Measurements from ENCODE around the gene AGL. TPM values are rescaled to one million over a fixed set of nuclear protein-coding genes. Genes with fewer than 3 reads are reported as not detected.

Gene AGL
- polyA plus RNA-seq, 1 experiment = 7.2 TPM

GRCh38 chr1:99860703-99861102 lies 10.5 kb downstream of the AGL start:
- no peaks in the 10 kb centered on the region for H3K27me3 ChIP-seq (ENCODE audit: control insufficient read depth, insufficient read depth, low read length)
- no peak for TF ChIP-seq CTCF (IDR thresholded peaks at IDR 0.05; ENCODE audit: low read depth, low read length)
- H3K27ac ChIP-seq (ENCODE audit: low read depth, low read length) = no peak overlapping the region
- no peak for DNase-seq (ENCODE audit: low read depth, low spot score)
- no peak overlapping the region for H3K4me3 ChIP-seq (ENCODE audit: low read depth, low read length)
- no peaks in the 10 kb centered on the region; the same call in 1 of the 2 replicates for H3K9me3 ChIP-seq (ENCODE audit: control insufficient read depth, insufficient read depth, low read length)
- ChIA-PET POLR2A (no interaction called here), CTCF (no interaction called here)

GRCh38 chr1:99867682-99868081 lies 17.5 kb downstream of the AGL start:
- H3K27ac ChIP-seq (ENCODE audit: low read depth, low read length) = no peak overlapping the region
- CTCF ChIA-PET = no interaction called here
- DNase-seq (ENCODE audit: low read depth, low spot score) = no peak
- H3K27me3 ChIP-seq (ENCODE audit: control insufficient read depth, insufficient read depth, low read length) = no peaks in the 10 kb centered on the region
- POLR2A ChIA-PET = no interaction called here
- no peaks in the 10 kb centered on the region for H3K9me3 ChIP-seq (ENCODE audit: control insufficient read depth, insufficient read depth, low read length)
- no peak overlapping the region for H3K4me3 ChIP-seq (ENCODE audit: low read depth, low read length)
- TF ChIP-seq CTCF (IDR thresholded peaks at IDR 0.05; ENCODE audit: low read depth, low read length) = no peak

- Histone ChIP-seq H3K27ac (ENCODE audit: low read depth, low read length) (no peak overlapping the region), H3K4me3 (ENCODE audit: low read depth, low read length) (no peak overlapping the region), H3K9me3 (ENCODE audit: control insufficient read depth, insufficient read depth, low read length) (no peaks in the 10 kb centered on the region), H3K27me3 (ENCODE audit: control insufficient read depth, insufficient read depth, low read length) (no peaks in the 10 kb centered on the region)
- no peak for TF ChIP-seq CTCF (IDR thresholded peaks at IDR 0.05; ENCODE audit: low read depth, low read length)
- CTCF ChIA-PET = no interaction called here
- POLR2A ChIA-PET = no interaction called here
- DNase-seq (ENCODE audit: low read depth, low spot score) = no peak
Measured at GRCh38 chr1:99869304-99869703, 19.1 kb downstream of the AGL start.

- DNase-seq (ENCODE audit: low read depth, low spot score) = no peak
- H3K4me3 ChIP-seq (ENCODE audit: low read depth, low read length) = no peak overlapping the region
- no peaks in the 10 kb centered on the region for H3K9me3 ChIP-seq (ENCODE audit: control insufficient read depth, insufficient read depth, low read length)
- ChIA-PET POLR2A (no interaction called here), CTCF (no interaction called here)
- no peak overlapping the region for H3K27ac ChIP-seq (ENCODE audit: low read depth, low read length)
- no peak for TF ChIP-seq CTCF (IDR thresholded peaks at IDR 0.05; ENCODE audit: low read depth, low read length)
- no peaks in the 10 kb centered on the region for H3K27me3 ChIP-seq (ENCODE audit: control insufficient read depth, insufficient read depth, low read length)
Measured at GRCh38 chr1:99869723-99870122, 19.6 kb downstream of the AGL start.

- no peak overlapping the region for H3K27ac ChIP-seq (ENCODE audit: low read depth, low read length)
- no peak for TF ChIP-seq CTCF (IDR thresholded peaks at IDR 0.05; ENCODE audit: low read depth, low read length)
- DNase-seq (ENCODE audit: low read depth, low spot score) = no peak
- H3K9me3 ChIP-seq (ENCODE audit: control insufficient read depth, insufficient read depth, low read length) = no peaks in the 10 kb centered on the region
- ChIA-PET CTCF (no interaction called here), POLR2A (no interaction called here)
- H3K4me3 ChIP-seq (ENCODE audit: low read depth, low read length) = no peak overlapping the region
- no peaks in the 10 kb centered on the region for H3K27me3 ChIP-seq (ENCODE audit: control insufficient read depth, insufficient read depth, low read length)
Measured at GRCh38 chr1:99872063-99872462, 21.9 kb downstream of the AGL start.

Measured in AG04450 (cell line).